Measurements from ENCODE around the gene PTPN21.
"Not testable (repeated sequence)": the region's sequence is repeated elsewhere in the genome, so short reads cannot be mapped to it uniquely, and the experiment has no call there.

PTPN21 gene

GRCh38 chr14:88535149-88535548 lies 19.7 kb downstream of the PTPN21 start:
- TF ChIP-seq CTCF (IDR thresholded peaks at IDR 0.05; ENCODE audit: low read depth, low read length): no peak

GRCh38 chr14:88533064-88533602 lies 21.7 kb downstream of the PTPN21 start:
- in situ Hi-C loops (cut with HindIII; ENCODE audit: low sequenced_read_pairs): no loop called here
- DNase-seq (ENCODE audit: low read depth, low spot score): no peak
- H3K4me3 ChIP-seq (ENCODE audit: low read depth, low read length): no peak overlapping the region
- no peak for TF ChIP-seq CTCF (IDR thresholded peaks at IDR 0.05; ENCODE audit: low read depth, low read length)

More at GRCh38 chr14:88535149-88535548, 19.7 kb downstream of the PTPN21 start:
- no peak for DNase-seq (ENCODE audit: low read depth, low spot score)
- no peak overlapping the region for H3K4me3 ChIP-seq (ENCODE audit: low read depth, low read length)
- in situ Hi-C loops (cut with HindIII; ENCODE audit: low sequenced_read_pairs): no loop called here

GRCh38 chr14:88529889-88530288 lies 24.9 kb downstream of the PTPN21 start:
- in situ Hi-C loops (cut with HindIII; ENCODE audit: low sequenced_read_pairs); DNase-seq (ENCODE audit: low read depth, low spot score); H3K4me3 ChIP-seq (ENCODE audit: low read depth, low read length): not testable (repeated sequence)

GRCh38 chr14:88522393-88522792 lies 32.4 kb downstream of the PTPN21 start:
- H3K4me3 ChIP-seq (ENCODE audit: low read depth, low read length): no peak overlapping the region
- no peak for TF ChIP-seq CTCF (IDR thresholded peaks at IDR 0.05; ENCODE audit: low read depth, low read length)
- DNase-seq (ENCODE audit: low read depth, low spot score): no peak
- in situ Hi-C loops (cut with HindIII; ENCODE audit: low sequenced_read_pairs): no loop called here

- no peak for DNase-seq (ENCODE audit: low read depth, low spot score)
- no peak for TF ChIP-seq CTCF (IDR thresholded peaks at IDR 0.05; ENCODE audit: low read depth, low read length)
- in situ Hi-C loops (cut with HindIII; ENCODE audit: low sequenced_read_pairs): no loop called here
- no peak overlapping the region for H3K4me3 ChIP-seq (ENCODE audit: low read depth, low read length)
These were observed 33.0 kb downstream of the PTPN21 start for GRCh38 chr14:88521818-88522217.

- no peak for TF ChIP-seq CTCF (IDR thresholded peaks at IDR 0.05; ENCODE audit: low read depth, low read length)
- no peak for DNase-seq (ENCODE audit: low read depth, low spot score)
- no peak overlapping the region for H3K4me3 ChIP-seq (ENCODE audit: low read depth, low read length)
- in situ Hi-C loops (cut with HindIII; ENCODE audit: low sequenced_read_pairs): no loop called here
These were observed 34.9 kb downstream of the PTPN21 start for GRCh38 chr14:88519907-88520306.

GRCh38 chr14:88518592-88519512 lies 36.0 kb downstream of the PTPN21 start:
- in situ Hi-C loops (cut with HindIII; ENCODE audit: low sequenced_read_pairs): no loop called here
- no peak overlapping the region for H3K4me3 ChIP-seq (ENCODE audit: low read depth, low read length)
- TF ChIP-seq CTCF (IDR thresholded peaks at IDR 0.05; ENCODE audit: low read depth, low read length): no peak
- peak; percentile 79 for DNase-seq (ENCODE audit: low read depth, low spot score)

Data from astrocyte of the spinal cord (primary cell).